ENCODE measurements around the gene APOBEC3H. TPM values are rescaled to one million over a fixed set of nuclear protein-coding genes. Genes with fewer than 3 reads are reported as not detected.

Gene APOBEC3H
- 0.18 to 0.45 TPM (median 0.30 TPM) in 5 replicates for total RNA-seq (2022; extraction: Qiagen RNA extraction)

DNA sequence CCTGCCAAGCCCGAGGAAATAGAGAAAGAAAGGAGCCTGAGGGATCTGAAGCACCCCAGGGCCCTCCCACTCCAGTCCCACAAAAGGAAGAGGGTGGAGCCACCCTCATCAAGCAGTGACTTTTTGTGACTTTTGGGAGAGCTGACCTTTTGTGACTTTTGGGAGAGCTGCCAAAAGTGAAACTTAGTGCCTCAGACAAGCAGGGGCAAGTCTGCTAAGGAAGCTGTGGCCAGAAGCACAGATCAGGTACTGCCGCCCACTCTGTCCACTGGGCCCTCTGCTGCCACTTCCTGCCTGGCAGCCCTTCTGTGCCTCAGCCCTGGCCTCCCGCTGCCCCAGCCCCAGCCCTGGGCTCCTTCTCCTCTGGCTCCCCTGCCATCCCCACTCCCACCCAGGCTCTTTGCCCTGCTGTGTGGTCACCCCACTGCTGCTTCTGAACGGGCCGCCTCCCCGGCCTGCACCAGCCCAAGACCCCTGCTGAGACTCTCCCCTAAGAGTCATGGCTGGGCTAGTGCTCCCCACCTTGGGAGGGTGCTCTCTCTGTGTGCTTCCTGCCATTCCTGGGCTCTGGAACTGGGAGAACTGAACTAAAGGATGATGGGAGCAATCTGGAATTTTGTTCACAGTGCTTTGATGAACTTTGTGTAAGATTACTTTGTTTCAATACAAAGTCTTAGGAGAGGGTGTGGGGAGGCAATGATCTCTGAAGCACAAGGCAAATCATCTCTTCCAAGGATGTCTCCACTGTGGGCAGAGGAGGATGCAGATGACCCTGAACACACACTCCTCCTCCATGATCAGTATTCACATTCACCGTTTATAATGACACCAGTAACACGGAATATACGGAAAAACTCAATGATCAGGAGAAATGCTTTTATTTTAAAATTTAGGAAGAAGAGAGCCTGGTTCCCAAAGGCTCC lies at the start of gene APOBEC3H:
Gene APOBEC3H (plus strand): TSS at position 147 of the 923 bp plus-strand sequence. CDS start 3,035 bp downstream, outside the sequence.

GRCh38 chr22:39077026-39077840 lies 19.8 kb upstream of the APOBEC3H start, which contains the start of gene APOBEC3G:
TSS of gene APOBEC3G (plus strand) at chr22:39077275. CDS start at chr22:39077362, 87 bp downstream.

GRCh38 chr22:39152511-39153219 lies 55.6 kb downstream of the APOBEC3H start, which contains the start of gene CBX7:
TSS of gene CBX7 (minus strand) at chr22:39152680. CDS start at chr22:39152444, 236 bp downstream.

Other genes with a start within 250 kb of the APOBEC3H start
- gene CBX6, start 225.0 kb upstream of the APOBEC3H start, total RNA-seq (2022; extraction: Qiagen RNA extraction) = 21.0 to 32.5 TPM (median 30.6 TPM) in 5 replicates
- gene APOBEC3A, start 139.6 kb upstream of the APOBEC3H start, total RNA-seq (2022; extraction: Qiagen RNA extraction) = 0.12 TPM in 1 of 5 replicates, not detected in the others
- gene APOBEC3B, start 114.9 kb upstream of the APOBEC3H start, total RNA-seq (2022; extraction: Qiagen RNA extraction) = 26.4 to 32.3 TPM (median 29.2 TPM) in 5 replicates
- gene APOBEC3C, start 83.0 kb upstream of the APOBEC3H start, total RNA-seq (2022; extraction: Qiagen RNA extraction) = 25.2 to 32.1 TPM (median 31.6 TPM) in 5 replicates
- gene APOBEC3D, start 76.1 kb upstream of the APOBEC3H start, total RNA-seq (2022; extraction: Qiagen RNA extraction) = 0.18 to 0.43 TPM (median 0.29 TPM) in 3 of 5 replicates, not detected in the others
- 0.81 to 3.2 TPM (median 2.7 TPM) in 5 replicates for gene APOBEC3F, start 56.4 kb upstream of the APOBEC3H start, total RNA-seq (2022; extraction: Qiagen RNA extraction)
- 0.09 to 0.24 TPM in 2 of 5 replicates, not detected in the others for gene APOBEC3G, start 20.0 kb upstream of the APOBEC3H start, total RNA-seq (2022; extraction: Qiagen RNA extraction)
- gene CBX7, start 55.4 kb downstream of the APOBEC3H start, total RNA-seq (2022; extraction: Qiagen RNA extraction) = 0.88 to 1.2 TPM (median 0.94 TPM) in 5 replicates
- gene PDGFB, start 147.7 kb downstream of the APOBEC3H start, total RNA-seq (2022; extraction: Qiagen RNA extraction) = 2.9 to 3.9 TPM (median 3.5 TPM) in 5 replicates
- 1,528 to 2,414 TPM (median 1,562 TPM) in 5 replicates for gene RPL3, start 222.4 kb downstream of the APOBEC3H start, total RNA-seq (2022; extraction: Qiagen RNA extraction)

Measured in A549 treated with dexamethasone at 1 μM for 4 hours (cell line).